Hepatocyte (in vitro differentiated cells): ENCODE results near the gene AKAP1. TPM values are rescaled to one million over a fixed set of nuclear protein-coding genes. Genes with fewer than 3 reads are reported as not detected.

Experiments
- DNase-seq: peaks from one replicate; pipeline ENCODE4 v3.0.0-alpha.2; 2016; ENCODE audit warnings: low spot score
- H2AFZ ChIP-seq: fragments of 200-600 bp; sonication (generic); 2 replicates; pipeline ENCODE4 v1.6.0; 2016; ENCODE audit warnings: antibody characterized with exemption, mild to moderate bottlenecking
- H3K27ac ChIP-seq: fragments of 200-600 bp; sonication (generic); 2 replicates; pipeline ENCODE4 v1.5.1; 2016; ENCODE audit warnings: mild to moderate bottlenecking
- H3K27me3 ChIP-seq: fragments of 200-600 bp; sonication (generic); 2 replicates; pipeline ENCODE4 v1.6.1; 2016
- H3K36me3 ChIP-seq: fragments of 200-600 bp; sonication (generic); replicated peaks from 2 replicates; pipeline ENCODE4 v1.5.1; 2016; ENCODE audit warnings: low read depth; ENCODE audit not compliant: insufficient read depth
- H3K4me1 ChIP-seq: fragments of 200-600 bp; sonication (generic); 2 replicates; pipeline ENCODE4 v1.5.1; 2016; ENCODE audit warnings: mild to moderate bottlenecking, moderate library complexity; ENCODE audit not compliant: insufficient read depth
- H3K4me2 ChIP-seq: fragments of 200-600 bp; sonication (generic); 2 replicates; pipeline ENCODE4 v1.6.0; 2016
- H3K4me3 ChIP-seq: fragments of 200-600 bp; sonication (generic); 2 replicates; pipeline ENCODE4 v1.5.1; 2016; ENCODE audit warnings: mild to moderate bottlenecking
- H3K79me2 ChIP-seq: fragments of 200-600 bp; sonication (generic); 2 replicates; pipeline ENCODE4 v1.6.0; 2017; ENCODE audit warnings: mild to moderate bottlenecking
- H3K9me2 ChIP-seq: fragments of 200-600 bp; sonication (generic); replicated peaks from 2 replicates; pipeline ENCODE4 v1.6.0; 2017; ENCODE audit warnings: mild to moderate bottlenecking; ENCODE audit not compliant: insufficient read depth
- H3K9me3 ChIP-seq: fragments of 200-600 bp; sonication (generic); 2 replicates; pipeline ENCODE4 v1.5.1; 2016; ENCODE audit warnings: low read depth, mild to moderate bottlenecking
- H4K20me1 ChIP-seq: fragments of 200-600 bp; sonication (generic); 2 replicates; pipeline ENCODE4 v1.6.0; 2016; ENCODE audit warnings: mild to moderate bottlenecking; ENCODE audit not compliant: insufficient read depth, poor library complexity, severe bottlenecking
- EZH2 ChIP-seq: fragments of 200-600 bp; sonication (generic); IDR thresholded peaks from 2 replicates; pipeline ENCODE4 v1.6.1; 2016; ENCODE audit warnings: antibody characterized with exemption, mild to moderate bottlenecking, borderline replicate concordance
- EZH2phosphoT487 ChIP-seq: fragments of 200-600 bp; sonication (generic); IDR thresholded peaks from one replicate; pipeline ENCODE4 v1.6.1; 2018; ENCODE audit warnings: antibody characterized with exemption, mild to moderate bottlenecking, low read depth, moderate library complexity; ENCODE audit not compliant: unreplicated experiment, severe bottlenecking
- whole genome bisulfite sequencing: methylation state at CpG from one replicate; pipeline ENCODE4 v1.1.6; 2016; ENCODE audit warnings: low lambda C conversion rate; ENCODE audit errors: missing lambda C conversion rate; 5-methylcytosine and 5-hydroxymethylcytosine counted together
- polyA plus RNA-seq: library from polyadenylated mRNA; unstranded; fragments of >200 nt; fragmentation: Nextera tagmentation; extraction: Ambion mirVana; gene quantifications from 2 replicates; pipeline ENCODE4 v1.2.1, GENCODE V29; 2016
- total RNA-seq: library from RNA; depleted of rRNA; stranded (reverse); fragments of >200 nt; gene quantifications from 2 replicates; pipeline ENCODE4 v1.2.3, GENCODE V29; 2014
- TF ChIP-seq, protein P1 (sequence below): fragments of 200-600 bp; sonication (generic); IDR thresholded peaks from 2 replicates; pipeline ENCODE4 v1.5.1; 2016; ENCODE audit warnings: antibody characterized with exemption, mild to moderate bottlenecking; ENCODE audit not compliant: poor library complexity

The AKAP1 gene
- total and polyA plus RNA-seq, 2 experiments from 2014 or later: 33.0 to 46.7 TPM

DNA sequence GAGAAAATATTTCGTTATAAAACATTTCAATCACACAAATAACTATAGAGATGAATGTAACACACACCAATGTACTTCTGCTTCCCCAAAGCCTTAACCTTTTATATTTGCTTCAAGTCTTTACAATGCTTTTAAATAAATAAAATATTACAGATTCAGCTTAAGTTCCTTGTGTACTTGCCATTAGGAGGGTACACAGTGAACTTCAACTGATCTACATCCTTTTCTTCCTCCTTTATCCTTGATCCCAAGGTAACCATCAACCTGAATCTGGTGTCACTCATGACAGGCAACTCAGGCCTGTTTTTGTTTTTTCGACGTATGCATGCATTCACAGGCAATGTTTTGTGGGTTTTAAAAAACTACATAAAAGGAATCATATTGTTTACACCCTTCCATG lies 9.3 kb upstream of the AKAP1 start:
- Histone ChIP-seq H3K4me1 (no peaks in the 10 kb centered on the region), H3K4me3 (no peak overlapping the region), H3K27ac (no peak overlapping the region), H3K79me2 (no peaks in the 10 kb centered on the region), H3K36me3 (no peaks in the 10 kb centered on the region), H3K9me2 (no peaks in the 10 kb centered on the region), H3K27me3 (no peaks in the 10 kb centered on the region), H3K9me3 (no peaks in the 10 kb centered on the region), H3K4me2 (no peak overlapping the region), H2AFZ (no peak overlapping the region), H4K20me1 (no peaks in the 10 kb centered on the region)
- 90% methylated on average over 3 of the region's 3 CpGs for WGBS
- TF ChIP-seq EZH2: no peak
- no peak for TF ChIP-seq EZH2phosphoT487
- TF ChIP-seq, protein P1, sequence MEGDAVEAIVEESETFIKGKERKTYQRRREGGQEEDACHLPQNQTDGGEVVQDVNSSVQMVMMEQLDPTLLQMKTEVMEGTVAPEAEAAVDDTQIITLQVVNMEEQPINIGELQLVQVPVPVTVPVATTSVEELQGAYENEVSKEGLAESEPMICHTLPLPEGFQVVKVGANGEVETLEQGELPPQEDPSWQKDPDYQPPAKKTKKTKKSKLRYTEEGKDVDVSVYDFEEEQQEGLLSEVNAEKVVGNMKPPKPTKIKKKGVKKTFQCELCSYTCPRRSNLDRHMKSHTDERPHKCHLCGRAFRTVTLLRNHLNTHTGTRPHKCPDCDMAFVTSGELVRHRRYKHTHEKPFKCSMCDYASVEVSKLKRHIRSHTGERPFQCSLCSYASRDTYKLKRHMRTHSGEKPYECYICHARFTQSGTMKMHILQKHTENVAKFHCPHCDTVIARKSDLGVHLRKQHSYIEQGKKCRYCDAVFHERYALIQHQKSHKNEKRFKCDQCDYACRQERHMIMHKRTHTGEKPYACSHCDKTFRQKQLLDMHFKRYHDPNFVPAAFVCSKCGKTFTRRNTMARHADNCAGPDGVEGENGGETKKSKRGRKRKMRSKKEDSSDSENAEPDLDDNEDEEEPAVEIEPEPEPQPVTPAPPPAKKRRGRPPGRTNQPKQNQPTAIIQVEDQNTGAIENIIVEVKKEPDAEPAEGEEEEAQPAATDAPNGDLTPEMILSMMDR: no peak
- no peak for DNase-seq

DNA sequence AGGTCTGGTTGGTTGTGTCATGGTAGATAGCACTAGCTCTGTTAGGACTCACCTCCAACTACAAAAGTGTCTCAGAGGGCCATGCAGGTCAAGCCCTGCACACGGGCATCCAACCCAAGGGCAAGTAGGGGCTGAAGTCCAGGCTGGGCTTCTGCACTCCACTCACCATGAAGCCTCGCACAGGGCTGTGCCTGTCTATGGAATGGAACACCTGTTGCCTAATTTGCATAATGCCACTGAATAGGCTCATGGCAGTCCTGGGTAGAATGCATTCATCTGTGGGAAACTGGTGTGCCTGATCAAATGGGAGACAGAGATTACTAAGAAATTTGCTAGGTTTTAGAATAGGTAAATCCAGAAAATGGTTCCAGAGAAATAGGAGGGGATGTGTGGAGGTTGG lies 8.0 kb upstream of the AKAP1 start:
- Histone ChIP-seq H3K79me2 (no peaks in the 10 kb centered on the region), H3K4me3 (no peak overlapping the region), H3K4me1 (no peaks in the 10 kb centered on the region), H3K27me3 (no peaks in the 10 kb centered on the region), H3K36me3 (no peaks in the 10 kb centered on the region), H4K20me1 (no peaks in the 10 kb centered on the region), H3K9me2 (no peaks in the 10 kb centered on the region), H3K9me3 (no peaks in the 10 kb centered on the region), H2AFZ (no peak overlapping the region), H3K27ac (no peak overlapping the region), H3K4me2 (no peak overlapping the region)
- 89% methylated on average over 2 of the region's 2 CpGs for WGBS
- no peak for DNase-seq
- TF ChIP-seq EZH2 (no peak), EZH2phosphoT487 (no peak)
- TF ChIP-seq, protein P1: no peak

DNA sequence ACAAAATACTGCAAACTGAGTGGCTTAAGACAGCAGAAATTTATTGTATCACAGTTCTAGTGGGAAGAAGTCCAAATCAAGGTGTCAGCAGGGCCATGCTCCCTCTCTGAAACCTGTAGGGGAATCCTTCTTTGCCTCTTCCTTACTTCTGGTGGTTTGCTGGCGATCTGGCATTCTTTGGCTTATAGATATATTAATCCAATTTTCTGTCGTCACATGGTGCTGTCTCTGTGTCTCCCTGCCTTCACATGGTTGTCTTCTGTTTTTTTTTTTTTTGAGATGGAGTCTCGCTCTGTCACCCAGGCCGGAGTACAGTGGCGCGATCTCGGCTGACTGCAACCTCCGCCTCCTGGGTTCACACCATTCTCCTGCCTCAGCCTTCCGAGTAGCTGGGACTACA lies 6.8 kb upstream of the AKAP1 start:
- no peaks in the 10 kb centered on the region for H3K9me2 ChIP-seq
- H3K36me3 ChIP-seq: no peaks in the 10 kb centered on the region
- no peaks in the 10 kb centered on the region for H3K4me1 ChIP-seq
- no peak overlapping the region for H3K4me2 ChIP-seq
- H3K9me3 ChIP-seq: no peaks in the 10 kb centered on the region
- no peak overlapping the region for H2AFZ ChIP-seq
- H3K79me2 ChIP-seq: no peaks in the 10 kb centered on the region
- TF ChIP-seq, protein P1: no peak
- TF ChIP-seq EZH2phosphoT487 (no peak), EZH2 (no peak)
- no peak for DNase-seq
- no peaks in the 10 kb centered on the region for H4K20me1 ChIP-seq
- no peaks in the 10 kb centered on the region for H3K27me3 ChIP-seq
- no peak overlapping the region for H3K4me3 ChIP-seq
- H3K27ac ChIP-seq: no peak overlapping the region
- 79% methylated on average over 9 of the region's 9 CpGs for WGBS

DNA sequence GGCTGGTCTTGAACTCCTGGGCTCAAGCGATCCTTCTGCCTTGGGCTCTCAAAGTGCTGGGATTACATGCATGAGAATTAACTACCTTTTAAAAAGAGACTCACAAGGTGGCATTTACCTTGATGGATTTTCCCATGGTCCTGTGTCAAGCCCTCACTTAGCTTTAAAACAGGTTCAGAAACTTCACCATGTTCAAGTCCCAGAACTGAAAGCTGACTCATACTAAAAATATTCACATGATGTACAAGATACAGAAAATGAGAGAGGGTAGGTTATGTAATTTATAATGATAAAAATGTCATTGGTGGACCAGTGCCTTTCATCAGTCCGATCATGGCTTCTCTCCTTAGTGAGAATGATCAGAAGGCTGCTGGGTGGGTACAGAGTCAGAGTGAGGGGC lies 4.3 kb upstream of the AKAP1 start:
- Histone ChIP-seq H3K4me1 (no peaks in the 10 kb centered on the region), H3K27me3 (no peaks in the 10 kb centered on the region), H3K4me2 (no peak overlapping the region), H3K27ac (no peak overlapping the region), H3K4me3 (no peak overlapping the region), H3K9me2 (no peaks in the 10 kb centered on the region), H3K79me2 (no peaks in the 10 kb centered on the region), H4K20me1 (no peaks in the 10 kb centered on the region), H3K9me3 (no peaks in the 10 kb centered on the region), H2AFZ (no peak overlapping the region), H3K36me3 (no peaks in the 10 kb centered on the region)
- TF ChIP-seq EZH2 (no peak), EZH2phosphoT487 (no peak)
- TF ChIP-seq, protein P1: no peak
- WGBS: 80% methylated on average over 2 of the region's 2 CpGs
- DNase-seq: no peak
